NCI-H446 treated with DMSO at 0.1 percent for 48 hours (cell line): Measurements from ENCODE around the gene LILRA2.
"Not testable (repeated sequence)": the region's sequence is repeated elsewhere in the genome, so short reads cannot be mapped to it uniquely, and the experiment has no call there.

ENCODE experiments used
- DNase-seq: peaks from one replicate; lab custom pipeline; 2025; lab: John Stamatoyannopoulos, UW

Gene LILRA2

GRCh38 chr19:54571715-54572615, 1.6 kb upstream of the LILRA2 start:
- not testable (repeated sequence) for DNase-seq

- DNase-seq, result no peak
Measured at GRCh38 chr19:54572696-54573311, 786 bp upstream of the LILRA2 start.

GRCh38 chr19:54574051-54574450, 461 bp downstream of the LILRA2 start:
- no peak for DNase-seq

- no peak for DNase-seq
Measured at GRCh38 chr19:54574527-54575056, 1.0 kb downstream of the LILRA2 start.

- not testable (repeated sequence) for DNase-seq
Measured at GRCh38 chr19:54575205-54575604, 1.6 kb downstream of the LILRA2 start.

GRCh38 chr19:54576411-54576976, 2.9 kb downstream of the LILRA2 start:
- no peak for DNase-seq

- no peak for DNase-seq
Measured at GRCh38 chr19:54577334-54577733, 3.7 kb downstream of the LILRA2 start.

- not testable (repeated sequence) for DNase-seq
Measured at GRCh38 chr19:54578268-54578667, 4.7 kb downstream of the LILRA2 start.

- DNase-seq, result no peak
Measured at GRCh38 chr19:54586397-54586796, 12.8 kb downstream of the LILRA2 start.

GRCh38 chr19:54587026-54587425, 13.4 kb downstream of the LILRA2 start:
- no peak for DNase-seq

- DNase-seq, result not testable (repeated sequence)
Measured at GRCh38 chr19:54593445-54593844, 19.9 kb downstream of the LILRA2 start, which contains the start of gene LILRA1. TSS of gene LILRA1 (plus strand) at chr19:54593632. CDS start at chr19:54594245, 613 bp downstream.

GRCh38 chr19:54593931-54594626, 20.5 kb downstream of the LILRA2 start:
- DNase-seq, result not testable (repeated sequence)

GRCh38 chr19:54594737-54595136, 21.1 kb downstream of the LILRA2 start:
- no peak for DNase-seq

- DNase-seq, result not testable (repeated sequence)
Measured at GRCh38 chr19:54595680-54596436, 22.3 kb downstream of the LILRA2 start.

- DNase-seq, result no peak
Measured at GRCh38 chr19:54600212-54600611, 26.6 kb downstream of the LILRA2 start.

- DNase-seq, result no peak
Measured at GRCh38 chr19:54606230-54606629, 32.6 kb downstream of the LILRA2 start.

GRCh38 chr19:54606891-54607784, 33.5 kb downstream of the LILRA2 start:
- DNase-seq, result no peak

GRCh38 chr19:54607785-54608150, 34.2 kb downstream of the LILRA2 start:
- no peak for DNase-seq

GRCh38 chr19:54608205-54608604, 34.6 kb downstream of the LILRA2 start:
- DNase-seq, result no peak

GRCh38 chr19:54608792-54609191, 35.2 kb downstream of the LILRA2 start:
- no peak for DNase-seq
